HG02943 (cell line): ENCODE results near the gene ASTL.

Experiments
- ATAC-seq: cut with Tn5 transposase; IDR thresholded peaks from one replicate; pipeline ENCODE4 v1.9.1; 2021; ENCODE audit warnings: mild to moderate bottlenecking, low read depth, moderate library complexity; ENCODE audit not compliant: unreplicated experiment

The ASTL gene

GRCh38 chr2:96115631-96116423 is 22.5 kb downstream of the ASTL start:
- no peak for ATAC-seq

GRCh38 chr2:96114903-96115581 is 23.3 kb downstream of the ASTL start:
- no peak for ATAC-seq

- ATAC-seq, result no peak
Measured at GRCh38 chr2:96114546-96114902, 23.8 kb downstream of the ASTL start.

GRCh38 chr2:96113951-96114350 is 24.4 kb downstream of the ASTL start:
- no peak for ATAC-seq

- ATAC-seq, result no peak
Measured at GRCh38 chr2:96113367-96113677, 25.0 kb downstream of the ASTL start.

GRCh38 chr2:96112501-96113366 is 25.6 kb downstream of the ASTL start:
- no peak for ATAC-seq

- ATAC-seq, result no peak
Measured at GRCh38 chr2:96111823-96112500, 26.3 kb downstream of the ASTL start.

- ATAC-seq, result no peak
Measured at GRCh38 chr2:96111257-96111640, 27.1 kb downstream of the ASTL start.

- ATAC-seq, result no peak
Measured at GRCh38 chr2:96110621-96111256, 27.6 kb downstream of the ASTL start.

GRCh38 chr2:96109931-96110511 is 28.3 kb downstream of the ASTL start:
- ATAC-seq, result no peak

- no peak for ATAC-seq
Measured at GRCh38 chr2:96109361-96109680, 29.0 kb downstream of the ASTL start.

- ATAC-seq, result no peak
Measured at GRCh38 chr2:96108541-96109360, 29.6 kb downstream of the ASTL start.

GRCh38 chr2:96108151-96108540 is 30.2 kb downstream of the ASTL start:
- no peak for ATAC-seq

- no peak for ATAC-seq
Measured at GRCh38 chr2:96107708-96108065, 30.6 kb downstream of the ASTL start.

- no peak for ATAC-seq
Measured at GRCh38 chr2:96106991-96107707, 31.2 kb downstream of the ASTL start.

GRCh38 chr2:96105994-96106715 is 32.1 kb downstream of the ASTL start:
- ATAC-seq, result no peak

GRCh38 chr2:96105152-96105915 is 33.0 kb downstream of the ASTL start:
- no peak for ATAC-seq
